Measurements from ENCODE around the gene LENEP.

The LENEP gene

DNA sequence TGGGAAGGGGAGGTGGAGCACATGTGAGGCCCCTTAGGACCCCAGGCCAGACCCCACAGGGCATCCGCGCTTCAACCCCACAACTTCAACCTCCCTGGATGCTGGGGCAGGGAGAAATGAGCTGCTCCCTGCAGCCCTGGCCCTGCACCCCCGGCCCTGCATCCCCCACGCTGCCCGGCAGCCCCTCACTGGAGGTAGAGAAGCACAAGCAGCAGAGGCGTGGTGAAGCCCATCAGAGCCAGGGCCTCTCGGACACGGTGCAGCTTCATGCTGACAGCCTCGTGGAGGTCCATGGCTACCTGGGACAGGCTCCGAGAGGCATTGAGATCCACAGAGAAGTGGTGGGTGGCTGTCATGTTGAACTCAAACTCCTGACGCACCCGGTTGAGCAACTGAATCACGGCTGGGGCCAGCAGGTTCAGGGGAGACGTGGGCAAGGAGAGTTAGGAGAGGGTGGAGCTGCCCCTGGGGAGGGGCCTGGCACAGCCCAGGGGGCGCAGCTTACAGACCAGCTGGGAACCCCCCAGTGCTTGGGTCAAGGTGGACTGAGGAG is 36.9 kb downstream of the LENEP start:
- H3K4me3 ChIP-seq (ENCODE audit: low read depth, low read length): no peak overlapping the region
- TF ChIP-seq, protein P1, sequence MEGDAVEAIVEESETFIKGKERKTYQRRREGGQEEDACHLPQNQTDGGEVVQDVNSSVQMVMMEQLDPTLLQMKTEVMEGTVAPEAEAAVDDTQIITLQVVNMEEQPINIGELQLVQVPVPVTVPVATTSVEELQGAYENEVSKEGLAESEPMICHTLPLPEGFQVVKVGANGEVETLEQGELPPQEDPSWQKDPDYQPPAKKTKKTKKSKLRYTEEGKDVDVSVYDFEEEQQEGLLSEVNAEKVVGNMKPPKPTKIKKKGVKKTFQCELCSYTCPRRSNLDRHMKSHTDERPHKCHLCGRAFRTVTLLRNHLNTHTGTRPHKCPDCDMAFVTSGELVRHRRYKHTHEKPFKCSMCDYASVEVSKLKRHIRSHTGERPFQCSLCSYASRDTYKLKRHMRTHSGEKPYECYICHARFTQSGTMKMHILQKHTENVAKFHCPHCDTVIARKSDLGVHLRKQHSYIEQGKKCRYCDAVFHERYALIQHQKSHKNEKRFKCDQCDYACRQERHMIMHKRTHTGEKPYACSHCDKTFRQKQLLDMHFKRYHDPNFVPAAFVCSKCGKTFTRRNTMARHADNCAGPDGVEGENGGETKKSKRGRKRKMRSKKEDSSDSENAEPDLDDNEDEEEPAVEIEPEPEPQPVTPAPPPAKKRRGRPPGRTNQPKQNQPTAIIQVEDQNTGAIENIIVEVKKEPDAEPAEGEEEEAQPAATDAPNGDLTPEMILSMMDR (IDR thresholded peaks at IDR 0.05; ENCODE audit: low read depth, low read length): no peak

DNA sequence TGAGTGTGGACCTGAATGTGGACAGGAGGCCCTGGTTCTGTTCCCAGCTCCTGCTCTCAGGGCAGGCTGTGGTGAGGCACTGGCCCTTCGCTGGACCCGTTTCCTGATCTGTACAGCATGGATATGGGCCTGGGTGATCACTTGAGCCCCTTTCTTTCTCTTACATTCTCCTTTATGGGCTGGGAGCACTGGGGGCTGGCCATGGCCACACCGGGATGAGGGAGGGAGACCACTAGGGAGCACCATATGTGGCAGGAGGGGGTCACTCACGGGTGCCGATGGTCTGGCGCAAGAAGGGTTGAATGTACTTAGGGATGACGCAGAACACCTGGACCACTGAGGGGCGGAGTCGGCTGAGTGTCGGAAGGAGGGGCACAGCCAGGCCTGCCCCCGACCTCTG is 37.5 kb downstream of the LENEP start:
- TF ChIP-seq, protein P1 (IDR thresholded peaks at IDR 0.05; ENCODE audit: low read depth, low read length): no peak
- H3K4me3 ChIP-seq (ENCODE audit: low read depth, low read length): no peak overlapping the region

DNA sequence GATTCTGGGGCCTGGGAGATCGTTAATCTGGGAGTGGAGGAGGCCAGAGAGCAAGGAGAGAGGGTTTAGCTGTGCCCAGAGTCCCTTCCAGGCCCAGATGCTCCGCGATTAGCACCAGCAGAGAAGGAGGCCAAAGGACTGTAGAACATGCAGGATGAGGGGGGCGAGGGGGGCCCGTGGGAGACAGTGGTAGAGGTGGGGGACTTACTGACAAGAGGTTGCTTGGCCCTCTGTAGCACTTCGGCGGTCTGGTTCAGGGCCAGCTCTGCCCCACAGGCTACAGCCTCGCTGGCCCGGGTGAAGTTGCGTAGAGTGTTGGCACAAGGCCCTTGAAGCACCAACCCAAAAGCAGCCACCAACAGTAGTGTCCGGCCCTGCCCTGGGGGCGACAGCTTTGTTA is 39.5 kb downstream of the LENEP start:
- H3K4me3 ChIP-seq (ENCODE audit: low read depth, low read length): no peak overlapping the region
- TF ChIP-seq, protein P1 (IDR thresholded peaks at IDR 0.05; ENCODE audit: low read depth, low read length): no peak

DNA sequence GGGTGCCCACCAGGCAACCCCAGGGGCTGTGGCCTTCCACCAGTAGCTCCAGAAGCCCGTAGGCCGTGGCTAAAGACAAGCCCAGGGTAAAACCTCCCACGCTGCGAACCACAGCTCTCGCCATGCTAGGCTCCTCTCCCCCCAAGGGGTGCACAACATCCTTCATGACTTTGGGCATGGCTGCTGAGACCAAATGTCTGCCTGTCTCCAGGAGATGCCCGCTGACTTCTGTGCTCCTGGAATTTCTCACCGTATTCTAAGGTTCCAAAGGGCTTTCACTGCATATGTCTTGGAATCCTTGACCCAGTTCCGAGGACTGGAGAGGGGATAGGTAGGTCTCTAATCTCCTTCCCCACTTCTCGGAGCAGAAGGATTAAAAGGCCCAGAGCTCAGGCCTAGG is 40.1 kb downstream of the LENEP start, which contains the start of the genes DCST1 and DCST2:
Gene DCST1 (plus strand): TSS at position 301 of the 400 bp plus-strand sequence. CDS start 213 bp downstream, outside the sequence.
Gene DCST2 (minus strand): TSS at position 258 of the 400 bp plus-strand sequence. CDS start 80 bp downstream, at position 178.
- no peak within 1 kb of the TSS for H3K4me3 ChIP-seq (ENCODE audit: low read depth, low read length)
- TF ChIP-seq, protein P1 (IDR thresholded peaks at IDR 0.05; ENCODE audit: low read depth, low read length): no peak

DNA sequence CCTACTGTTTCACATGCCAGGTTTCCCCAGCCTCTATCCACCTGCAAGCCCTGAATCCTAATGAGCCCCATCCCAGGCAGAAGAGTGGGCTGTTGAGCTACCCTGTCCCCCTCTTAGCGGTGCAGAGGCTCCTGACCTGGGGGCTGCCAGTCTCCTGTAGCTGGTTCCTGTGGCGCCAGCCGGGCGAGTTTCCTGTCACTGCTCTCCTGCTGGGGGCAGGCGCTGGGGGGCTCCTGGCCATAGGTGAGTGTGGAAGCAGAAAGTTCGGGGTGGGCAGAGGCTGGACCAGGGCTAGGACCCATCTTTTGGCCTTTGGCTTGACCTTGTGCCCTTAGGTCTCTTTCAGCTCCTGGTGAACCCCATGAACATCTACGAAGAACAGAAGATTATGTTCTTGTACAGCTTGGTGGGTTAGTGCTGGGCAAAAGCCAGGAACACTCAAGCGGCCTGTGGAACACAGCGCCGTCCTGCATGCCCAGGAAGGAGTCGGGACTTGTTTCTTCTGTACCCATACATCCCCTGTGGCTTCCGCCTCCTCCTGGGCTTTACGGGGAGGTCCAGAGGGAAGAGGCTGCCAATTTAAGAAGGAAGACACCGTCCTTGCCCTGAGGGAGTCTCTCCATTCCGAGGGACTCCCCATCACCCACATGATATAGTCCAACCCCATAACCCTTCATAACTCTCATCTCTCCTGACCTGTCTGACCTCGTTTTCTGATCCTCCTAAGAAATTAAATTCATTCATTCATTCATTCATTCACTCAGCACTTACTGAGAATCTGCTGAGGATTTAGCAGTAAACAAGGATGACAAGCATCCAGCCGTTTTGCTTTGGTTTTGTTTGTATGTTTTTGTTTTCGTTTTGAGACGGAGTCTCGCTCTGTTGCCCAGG is 41.2 kb downstream of the LENEP start:
- TF ChIP-seq, protein P1 (IDR thresholded peaks at IDR 0.05; ENCODE audit: low read depth, low read length): no peak
- no peak overlapping the region for H3K4me3 ChIP-seq (ENCODE audit: low read depth, low read length)

DNA sequence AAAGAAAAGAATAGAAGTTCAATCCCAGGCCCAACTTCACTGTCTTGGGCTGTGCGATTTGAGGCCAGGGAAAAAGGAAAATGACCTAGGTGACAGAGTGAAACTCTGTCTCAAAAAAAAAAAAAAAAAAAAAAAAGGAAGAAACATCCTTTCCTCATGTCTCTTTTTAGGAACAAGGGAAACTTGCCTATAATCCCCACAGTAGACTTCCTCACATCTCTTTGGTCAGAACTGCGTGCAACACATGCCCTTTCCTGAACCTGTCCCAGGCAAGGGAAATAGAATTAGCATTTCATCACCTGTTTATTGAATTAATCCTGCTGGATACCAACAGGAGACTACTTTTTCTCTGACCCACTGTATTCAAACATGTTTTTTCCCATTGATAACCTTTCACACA is 42.5 kb downstream of the LENEP start:
- no peak overlapping the region for H3K4me3 ChIP-seq (ENCODE audit: low read depth, low read length)
- TF ChIP-seq, protein P1 (IDR thresholded peaks at IDR 0.05; ENCODE audit: low read depth, low read length): no peak

DNA sequence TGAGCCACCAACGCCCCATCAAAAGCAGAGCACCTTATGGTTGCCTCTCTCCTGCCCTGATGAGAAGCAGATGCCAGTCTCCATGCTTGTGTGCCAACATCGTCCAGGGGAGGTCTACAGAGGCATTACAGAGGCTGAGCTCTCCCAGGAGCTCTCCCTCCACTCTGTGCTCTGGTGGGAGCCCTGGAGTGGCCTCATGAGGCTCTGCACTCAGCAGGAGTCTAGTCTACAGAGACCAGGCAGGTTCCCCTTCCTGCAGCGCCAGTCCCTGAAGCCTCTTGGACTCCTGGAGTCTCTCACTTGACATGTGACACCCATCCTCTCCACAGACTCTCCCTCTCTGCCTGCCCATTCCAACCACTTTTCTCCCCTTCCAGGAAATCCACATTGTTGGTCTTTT is 43.7 kb downstream of the LENEP start:
- no peak overlapping the region for H3K4me3 ChIP-seq (ENCODE audit: low read depth, low read length)
- TF ChIP-seq, protein P1 (IDR thresholded peaks at IDR 0.05; ENCODE audit: low read depth, low read length): no peak

Data from WI38 (cell line).